Inflammatory macrophage treated with lipopolysaccharide for 1 hour (primary cell): ENCODE measurements around the gene TMEM120B.
"Not testable (repeated sequence)": the region's sequence is repeated elsewhere in the genome, so short reads cannot be mapped to it uniquely, and the experiment has no call there.

Source experiments
- DNase-seq, 2 donors: peaks; one replicate each; pipeline ENCODE4 v3.0.0-alpha.2; 2020 to 2022

Gene TMEM120B

DNA sequence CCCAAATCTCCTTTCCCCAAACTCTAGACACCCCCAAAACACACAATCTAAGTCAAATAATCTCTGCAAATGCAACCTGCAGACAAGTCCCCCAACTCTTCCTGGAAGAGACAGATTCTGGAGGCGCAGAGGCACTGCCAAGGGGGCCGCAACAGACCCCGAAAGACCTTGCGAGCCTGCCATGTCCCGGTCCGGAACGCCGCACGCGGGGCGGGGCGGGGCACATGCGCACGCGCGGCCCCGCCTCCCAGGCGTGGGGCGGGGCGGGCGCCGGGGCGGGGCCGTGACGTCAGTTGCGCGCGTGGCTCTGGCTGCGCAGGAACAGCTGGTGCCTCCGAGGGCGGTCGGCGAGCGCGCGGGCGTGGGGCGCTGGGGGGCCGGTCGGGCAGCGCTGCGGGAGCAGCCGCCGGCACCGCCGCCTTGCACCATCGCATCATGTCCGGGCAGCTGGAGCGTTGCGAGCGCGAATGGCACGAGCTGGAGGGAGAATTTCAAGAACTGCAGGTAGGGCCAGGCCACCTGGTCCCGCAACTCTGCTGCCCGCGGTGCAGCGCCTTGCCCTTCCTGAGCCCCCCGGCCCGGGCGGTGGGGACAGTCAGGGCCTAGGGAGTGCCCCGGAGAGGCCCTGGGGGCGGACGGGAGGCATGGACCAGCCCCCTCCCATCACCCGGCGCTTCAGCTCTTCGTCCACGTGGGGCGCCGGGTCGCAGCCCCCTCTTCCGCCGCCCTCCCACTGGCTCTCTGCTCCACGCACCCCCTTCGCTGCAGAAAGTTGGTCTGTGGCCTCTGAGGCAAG lies at the start of gene TMEM120B:
Gene TMEM120B, plus strand, starts transcription at position 292 of the 796 bp plus-strand sequence. Its CDS starts 144 bp downstream, at position 436.
- DNase-seq: peak; percentile 71 to 91

DNA sequence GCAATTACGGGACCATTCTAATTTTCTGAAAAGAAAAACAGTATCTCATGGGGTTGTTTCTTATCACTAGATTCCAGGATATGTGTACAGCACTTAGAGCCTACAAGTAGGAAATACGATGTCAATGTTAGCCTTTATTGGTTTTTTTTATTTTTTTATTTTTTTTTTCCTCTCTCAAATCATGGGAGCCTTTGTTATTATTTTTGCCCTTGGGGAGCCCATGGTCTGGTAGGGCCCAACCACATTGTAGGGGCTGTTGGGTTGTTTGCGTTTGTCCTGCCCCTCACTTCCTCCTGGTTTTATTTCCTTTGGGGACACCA lies 49.0 kb upstream of the TMEM120B start:
- DNase-seq: no peak

DNA sequence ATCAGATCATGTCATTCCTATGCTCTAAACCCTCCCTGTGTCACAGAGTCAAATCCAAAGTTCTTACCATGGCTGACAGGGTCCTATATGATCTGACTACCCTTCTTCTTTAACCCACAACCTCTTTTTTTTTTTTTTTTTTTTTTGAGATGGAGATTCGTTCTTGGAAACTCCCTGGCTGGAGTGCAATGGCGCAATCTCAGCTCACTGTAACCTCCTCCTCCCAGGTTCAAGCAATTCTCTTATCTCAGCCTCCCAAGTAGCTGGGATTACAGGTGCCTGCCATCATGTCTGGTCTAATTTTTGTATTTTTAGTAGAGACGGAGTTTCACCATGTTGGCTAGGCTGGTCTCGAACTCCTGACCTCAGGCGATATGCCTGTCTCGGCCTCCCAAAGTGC lies 45.7 kb upstream of the TMEM120B start:
- DNase-seq: peak in 1 of 2 donors; percentile 26

DNA sequence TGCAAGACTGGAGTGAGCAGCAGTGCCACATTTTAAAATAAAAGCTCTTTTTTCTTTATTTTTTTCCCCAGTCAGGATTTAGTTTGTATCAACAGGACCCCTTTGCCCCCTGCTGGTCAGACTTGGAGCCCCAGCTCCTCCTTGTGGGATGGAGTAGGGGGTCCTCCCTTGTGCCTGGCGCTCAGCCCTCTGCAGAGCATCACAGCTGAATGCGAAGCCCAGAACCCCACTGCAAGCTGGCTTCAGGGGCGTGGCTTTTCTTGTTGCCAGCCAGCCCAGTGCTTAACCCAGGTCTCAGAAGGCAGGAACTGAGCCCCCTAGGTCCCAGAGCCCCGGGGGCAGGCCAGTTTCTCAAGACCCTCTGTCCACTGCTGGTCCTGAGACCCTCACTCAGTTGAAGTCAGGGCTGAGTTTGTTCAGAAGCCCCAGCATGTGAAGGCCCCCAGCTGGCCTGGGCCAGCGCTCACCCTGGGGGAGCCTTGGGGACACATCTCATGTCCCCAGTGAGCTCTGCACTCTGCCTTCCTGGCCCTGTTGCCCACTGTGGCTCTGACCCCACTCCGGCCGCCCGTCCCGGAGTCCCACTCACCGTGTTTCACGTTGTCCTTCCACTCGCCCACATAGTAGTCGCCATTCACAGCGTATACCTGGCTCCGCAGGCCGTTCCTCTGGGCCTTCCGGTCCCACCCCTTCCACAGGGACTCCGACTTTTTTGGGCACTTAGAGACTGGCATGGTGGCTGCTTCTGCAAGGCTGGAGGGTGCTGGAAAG lies 43.6 kb upstream of the TMEM120B start:
- peak in 1 of 2 donors; percentile 51 for DNase-seq

DNA sequence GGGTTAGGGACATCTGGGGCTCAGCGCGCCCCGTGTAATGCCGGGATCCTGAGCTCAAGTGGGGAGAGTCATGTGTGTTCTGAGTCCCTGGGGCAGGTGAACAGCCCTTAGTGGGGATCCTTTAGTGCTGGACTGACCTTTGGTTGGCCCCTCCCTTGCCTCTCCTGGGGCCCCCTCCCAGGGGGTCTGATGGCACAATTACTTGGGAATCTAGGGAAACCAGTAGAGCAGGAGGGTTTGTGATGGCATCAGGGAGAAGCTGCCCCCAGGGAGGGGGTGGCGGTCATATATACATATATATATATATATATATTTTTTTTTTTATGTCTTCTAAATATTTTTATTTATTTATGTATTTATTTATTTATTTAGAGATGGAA lies 43.0 kb upstream of the TMEM120B start, which contains the start of gene MORN3:
Gene MORN3, minus strand, starts transcription at position 134 of the 380 bp plus-strand sequence. CDS start 171 bp downstream, outside the sequence.
- DNase-seq: no peak

DNA sequence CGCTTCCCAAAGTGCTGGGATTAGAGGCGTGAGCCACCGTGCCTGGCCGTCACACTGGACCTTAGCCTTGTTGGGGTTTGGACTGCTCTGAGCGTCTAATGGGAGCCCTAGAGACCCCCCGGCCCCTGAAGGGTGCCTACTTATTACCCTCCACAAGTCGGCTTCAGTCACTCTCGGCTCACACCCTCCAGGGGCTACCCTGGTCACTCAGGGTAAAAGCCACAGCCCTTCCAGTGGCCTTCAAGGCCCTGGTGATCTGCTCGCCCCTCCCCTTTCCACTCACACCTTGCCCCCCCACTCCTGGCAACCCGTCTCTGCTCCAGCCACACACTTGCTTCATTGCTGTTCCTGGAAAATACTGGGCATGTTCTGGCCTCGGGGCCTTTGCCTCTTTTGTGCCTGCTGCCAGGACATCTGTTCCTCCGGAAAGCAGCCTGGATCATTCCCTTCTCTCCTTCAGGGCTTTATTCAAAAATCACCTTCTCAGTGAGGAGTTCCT lies 39.5 kb upstream of the TMEM120B start:
- DNase-seq: no peak

DNA sequence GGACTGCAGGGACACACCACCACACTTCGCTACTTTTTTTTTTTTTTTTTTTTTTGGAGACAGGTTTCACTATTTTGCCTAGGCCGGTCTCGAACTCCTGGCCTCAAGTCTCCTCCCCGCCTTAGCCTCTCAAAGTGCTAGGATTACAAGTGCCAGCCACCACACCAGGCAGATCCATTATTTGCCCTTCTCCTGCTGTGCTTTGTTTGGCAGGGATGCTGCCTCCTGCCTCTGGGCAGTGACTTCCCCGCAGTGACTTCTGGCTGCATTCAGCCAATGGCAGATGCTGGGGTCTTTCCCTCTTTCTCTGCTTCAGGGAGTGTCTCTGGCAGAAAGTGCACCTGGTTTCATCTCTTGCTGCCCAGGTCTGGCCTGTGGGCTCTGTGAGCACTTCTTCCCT lies 36.4 kb upstream of the TMEM120B start:
- DNase-seq: no peak

DNA sequence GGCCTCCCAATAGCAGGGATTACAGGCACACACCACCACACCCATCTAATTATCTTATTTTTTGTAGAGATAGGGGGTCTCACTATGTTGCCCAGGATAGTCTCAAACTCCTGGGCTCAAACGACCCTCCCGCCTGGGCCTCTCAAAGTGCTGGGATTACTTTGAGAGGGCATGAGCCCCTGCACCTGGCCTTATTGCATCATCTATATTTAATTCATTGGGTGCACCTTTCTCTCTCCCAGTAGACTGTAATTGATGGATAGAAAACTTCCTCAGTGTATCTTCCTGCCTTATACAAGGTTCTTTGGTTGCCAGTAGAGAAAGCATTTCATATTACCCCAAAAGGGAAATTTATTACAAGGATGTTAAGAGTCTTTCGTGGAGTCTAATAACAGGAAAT lies 34.2 kb upstream of the TMEM120B start:
- no peak for DNase-seq

DNA sequence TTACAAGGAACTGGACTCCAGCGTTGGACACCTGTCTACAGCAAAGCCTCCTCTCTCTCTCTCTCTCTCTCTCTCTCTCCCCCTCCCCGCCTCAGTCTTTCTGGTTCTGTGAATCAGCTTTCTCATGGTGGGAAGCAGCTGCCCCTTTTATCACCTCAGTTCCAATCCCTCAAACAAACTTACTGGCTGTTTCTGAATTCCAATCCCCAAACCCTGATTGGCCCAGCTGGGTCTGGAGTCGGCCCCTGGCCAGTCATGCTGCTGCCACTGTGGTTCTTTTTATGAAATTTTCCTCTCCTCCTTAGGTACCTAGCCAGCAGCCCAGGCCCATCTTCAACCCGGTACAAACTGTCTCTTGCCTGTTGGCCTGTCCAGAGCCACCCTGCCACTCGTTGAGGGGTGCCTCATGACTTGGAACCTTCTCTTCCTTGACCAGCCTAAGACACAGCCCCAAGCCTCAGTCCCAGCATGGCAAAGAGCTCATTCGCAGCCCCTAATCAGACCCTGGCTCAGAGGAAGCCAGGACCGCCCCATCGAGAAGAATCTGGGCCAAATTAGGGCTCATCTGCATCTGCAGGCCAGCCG lies 33.7 kb upstream of the TMEM120B start:
- DNase-seq: no peak

DNA sequence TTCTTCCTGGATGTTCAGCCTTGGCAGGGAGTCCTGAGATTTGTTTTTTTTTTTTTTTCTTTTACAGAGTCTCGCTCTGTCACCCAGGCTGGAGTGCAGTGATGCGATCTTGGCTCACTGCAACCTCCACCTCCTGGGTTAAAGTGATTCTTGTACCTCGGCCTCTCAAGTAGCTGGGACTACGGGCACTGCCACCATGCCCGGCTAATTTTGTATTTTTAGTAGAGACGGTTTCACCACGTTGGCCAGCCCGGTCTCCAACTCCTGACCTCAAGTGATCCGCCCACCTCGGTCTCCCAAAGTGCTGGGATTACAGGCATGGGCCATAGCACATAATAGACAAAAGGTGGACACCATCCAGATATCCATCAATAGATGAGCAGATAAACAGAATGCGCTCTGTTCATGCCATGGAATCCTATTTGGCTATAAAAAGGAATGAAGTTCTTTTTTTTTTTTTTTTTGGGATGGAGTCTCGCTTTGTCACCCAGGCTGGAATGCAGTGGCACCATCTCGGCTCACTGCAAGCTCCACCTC lies 32.8 kb upstream of the TMEM120B start:
- not testable (repeated sequence) for DNase-seq

DNA sequence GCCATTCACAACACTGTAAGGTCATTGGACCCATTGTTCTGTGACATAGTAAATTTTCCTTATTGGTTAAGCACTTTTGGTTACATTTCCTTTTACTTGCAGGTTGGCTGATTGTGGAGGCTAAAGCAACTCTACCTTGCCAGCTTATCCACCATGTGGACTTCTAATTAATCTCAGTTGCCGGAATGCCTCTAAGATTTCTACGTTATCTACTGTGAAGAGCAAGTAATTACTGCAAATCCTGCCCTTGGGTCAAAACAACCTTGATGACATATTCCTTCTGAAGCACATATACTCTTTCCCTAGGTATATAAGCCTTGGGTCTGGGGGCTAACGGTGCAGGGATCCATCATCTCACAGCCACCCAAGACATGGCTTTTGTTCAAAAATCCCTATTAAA lies 23.6 kb upstream of the TMEM120B start:
- DNase-seq: no peak

DNA sequence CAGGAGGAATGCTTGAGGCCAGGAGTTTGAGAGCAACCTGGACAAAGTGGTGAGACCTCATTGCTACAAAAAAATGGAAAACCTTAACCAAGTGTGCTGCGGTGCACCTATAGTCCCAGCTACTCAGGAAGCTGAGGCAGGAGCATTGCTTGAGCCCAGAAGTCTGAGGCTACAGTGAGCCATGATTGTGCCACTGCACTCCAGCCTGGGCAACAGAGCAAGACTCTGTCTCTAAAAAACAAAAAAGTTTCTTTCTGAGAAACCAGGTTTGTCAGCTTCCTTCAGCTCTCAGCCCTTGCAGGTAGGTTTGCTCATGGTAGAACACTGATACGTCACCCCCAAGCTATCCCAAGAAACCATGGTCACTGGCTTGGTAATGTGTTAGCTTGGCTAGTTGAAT lies 23.1 kb upstream of the TMEM120B start:
- DNase-seq: no peak

DNA sequence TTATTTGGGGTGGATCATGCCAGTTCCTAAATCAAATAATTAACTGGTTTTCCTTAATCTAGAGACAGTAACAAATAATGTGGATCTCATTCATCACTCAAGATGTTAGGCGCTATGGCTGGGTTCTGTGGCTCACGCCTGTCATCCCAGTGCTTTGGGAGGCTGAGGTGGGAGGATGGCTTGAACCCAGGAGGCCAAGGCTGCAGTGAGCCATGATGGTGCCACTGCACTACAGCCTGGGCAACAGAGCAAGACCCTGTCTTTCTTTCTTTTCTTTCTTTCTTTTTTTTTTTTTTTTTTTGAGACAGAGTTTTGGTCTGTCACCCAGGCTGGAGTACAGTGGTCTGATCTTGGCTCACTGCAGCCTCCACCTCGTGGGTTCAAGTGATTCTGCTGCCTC lies 19.8 kb upstream of the TMEM120B start:
- not testable (repeated sequence) for DNase-seq

DNA sequence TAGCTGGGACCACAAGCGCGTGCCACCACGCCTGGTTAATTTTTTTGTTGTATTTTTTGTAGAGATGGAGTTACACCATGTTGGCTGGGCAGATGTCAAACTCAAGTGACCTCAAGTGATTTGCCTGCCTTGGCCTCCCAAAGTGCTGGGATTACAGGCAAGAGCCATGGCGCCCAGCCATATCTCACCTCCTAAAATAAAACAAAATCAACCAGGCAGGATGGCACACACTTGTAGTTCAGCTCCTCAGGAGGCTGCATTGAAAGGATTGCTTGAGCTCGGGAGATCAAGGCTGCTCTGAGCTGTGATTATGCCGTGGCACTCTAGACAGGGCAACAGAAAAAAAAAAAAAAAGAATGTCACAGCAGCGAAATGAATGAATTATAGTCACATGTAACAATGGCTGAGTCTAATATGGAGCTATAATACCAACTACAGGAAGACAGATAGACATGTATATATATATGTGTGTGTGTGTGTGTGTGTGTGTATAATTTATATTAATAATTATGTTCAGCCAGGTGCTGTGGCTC lies 19.3 kb upstream of the TMEM120B start:
- DNase-seq: no peak

DNA sequence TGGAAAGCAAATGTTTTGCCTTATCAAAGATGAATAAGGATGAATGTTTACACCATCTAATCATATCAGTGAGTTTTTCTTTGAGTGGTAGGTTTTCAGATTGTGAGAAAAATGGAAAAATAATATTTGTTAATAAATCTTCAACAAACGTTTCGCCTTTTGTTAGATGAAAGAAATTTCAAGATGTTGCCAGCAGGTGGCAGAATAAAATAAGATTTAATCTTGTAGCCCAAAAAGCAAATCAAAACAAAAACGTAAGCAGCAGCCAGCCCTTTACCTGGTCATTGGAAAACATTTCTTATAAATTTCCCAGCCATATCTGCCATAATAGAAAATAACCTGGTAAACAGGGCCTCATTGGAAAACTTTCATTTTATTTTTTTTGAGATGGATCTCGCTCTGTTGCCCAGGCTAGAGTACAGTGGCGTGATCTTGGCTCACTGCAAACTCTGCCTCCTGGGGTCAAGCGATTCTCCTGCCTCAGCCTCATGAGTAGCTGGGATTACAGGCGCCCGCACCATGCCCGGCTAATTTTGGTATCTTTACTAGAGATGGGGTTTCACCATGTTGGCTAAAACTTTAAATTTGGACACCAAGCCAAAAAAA lies 15.4 kb upstream of the TMEM120B start:
- DNase-seq: peak in 1 of 2 donors; percentile 89

DNA sequence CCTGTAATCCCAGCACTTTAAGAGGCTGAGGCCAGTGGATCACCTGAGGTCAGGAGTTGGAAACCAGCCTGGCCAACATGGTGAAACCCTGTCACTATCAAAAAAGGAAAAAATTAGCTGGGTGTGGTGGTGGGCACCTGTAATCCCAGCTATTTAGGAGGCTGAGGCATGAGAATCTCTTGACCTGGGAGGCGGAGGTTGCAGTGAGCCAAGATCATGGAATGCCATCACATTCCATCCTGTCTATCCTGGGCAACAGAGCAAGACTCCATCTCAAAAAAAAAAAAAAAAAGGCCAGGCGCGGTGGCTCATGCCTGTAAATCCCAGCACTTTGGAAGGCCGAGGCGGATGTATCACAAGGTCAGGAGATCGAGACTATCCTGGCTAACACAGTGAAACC lies 14.7 kb upstream of the TMEM120B start:
- DNase-seq: not testable (repeated sequence)

DNA sequence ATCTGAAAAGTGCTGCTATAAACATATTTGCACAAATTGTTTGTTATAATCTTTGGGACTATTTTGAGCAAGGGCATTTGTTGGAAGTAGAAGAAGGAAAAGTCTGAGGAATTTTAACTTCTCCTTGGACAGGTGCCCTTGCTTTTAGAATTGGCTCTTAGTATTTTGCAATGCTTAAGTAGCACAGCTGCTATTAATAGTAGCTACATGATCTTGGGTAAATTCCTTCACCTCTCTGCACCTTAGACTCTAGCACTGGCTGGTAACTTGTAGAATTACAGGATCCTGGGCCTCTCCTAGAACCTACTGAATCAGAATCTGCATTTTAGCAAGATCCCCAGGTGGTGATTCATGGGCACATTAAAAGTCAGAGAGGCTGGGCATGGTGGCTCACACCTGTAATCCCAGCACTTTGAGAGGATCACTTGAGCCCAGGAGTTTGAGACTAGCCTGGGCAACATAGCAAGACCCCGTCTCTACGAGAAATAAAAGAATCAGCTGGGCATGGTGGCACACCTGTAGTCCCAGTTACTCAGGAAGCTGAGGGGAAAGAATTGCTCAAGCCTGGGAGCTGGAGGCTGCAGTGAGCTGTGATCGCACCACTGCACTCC lies 10.8 kb upstream of the TMEM120B start:
- no peak for DNase-seq

DNA sequence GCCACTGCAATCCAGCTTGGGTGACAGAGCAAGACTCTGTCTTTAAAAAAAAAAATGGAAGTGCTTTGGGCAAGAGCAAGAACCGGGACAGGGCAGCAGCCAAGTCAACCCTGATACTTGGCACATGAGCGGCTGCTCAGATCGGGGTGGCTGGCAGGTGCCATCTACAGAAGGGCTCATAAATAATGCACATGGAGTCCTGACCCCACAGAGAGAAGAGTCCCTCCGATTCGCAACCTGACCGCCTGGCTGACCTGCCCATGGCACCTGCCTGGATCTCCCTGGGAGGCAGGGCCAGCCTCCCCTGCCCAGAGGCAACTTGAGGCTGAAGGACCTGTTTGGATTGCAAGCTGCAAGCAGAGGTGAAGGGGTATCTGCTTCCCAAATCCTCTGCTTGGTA lies 9.6 kb upstream of the TMEM120B start:
- no peak for DNase-seq

DNA sequence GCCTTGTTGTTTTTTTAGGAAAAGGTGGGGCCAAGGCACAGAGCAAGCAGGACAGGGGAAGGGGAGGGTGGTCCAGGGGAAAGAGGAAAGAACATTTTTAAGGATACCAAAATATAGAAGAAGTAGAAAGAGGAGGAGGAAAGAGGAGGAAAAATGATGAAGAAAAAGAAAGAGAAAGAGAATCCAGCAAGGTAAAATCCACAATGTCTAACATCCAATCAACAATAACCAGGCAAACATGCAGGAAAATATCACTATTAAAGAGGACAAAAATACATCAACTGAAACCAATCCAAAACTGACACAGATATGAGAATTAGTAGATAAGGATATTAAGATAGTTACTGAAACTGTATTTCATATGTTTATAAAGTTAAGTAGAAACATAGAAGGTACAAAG lies 7.0 kb upstream of the TMEM120B start:
- DNase-seq: no peak

DNA sequence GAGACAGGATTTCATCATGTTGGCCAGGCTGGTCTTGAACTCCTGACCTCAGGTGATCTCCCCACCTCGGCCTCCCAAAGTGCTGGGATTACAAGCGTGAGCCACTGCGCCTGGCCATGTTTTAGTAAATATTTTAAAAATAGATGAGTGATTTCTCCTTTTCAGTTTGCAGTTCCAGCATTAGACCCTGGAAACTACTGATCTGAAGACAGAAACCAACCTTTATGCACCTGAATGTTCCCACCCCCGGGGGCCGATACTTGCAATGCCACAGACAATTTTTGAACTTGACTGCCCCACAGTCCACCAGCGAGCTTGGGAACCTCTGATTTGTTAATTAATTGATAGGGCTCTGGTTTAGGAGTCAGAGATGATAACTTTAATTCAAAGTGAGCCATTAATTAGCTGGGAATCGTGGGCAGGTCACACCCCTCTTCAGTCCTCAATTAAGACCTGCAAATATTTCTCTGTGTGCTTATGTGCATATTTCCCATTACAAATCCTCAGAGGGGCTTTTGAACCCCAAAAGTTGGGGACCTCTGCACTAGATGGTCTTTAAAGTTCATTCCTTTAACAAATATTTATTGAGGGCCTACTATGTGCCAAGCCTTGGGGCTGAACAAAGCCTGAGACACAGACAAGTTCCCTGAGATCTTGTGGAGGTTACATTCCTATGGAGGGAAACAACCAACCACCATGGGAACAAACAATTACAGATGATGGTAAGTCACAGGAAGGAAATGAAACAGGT lies 4.1 kb upstream of the TMEM120B start:
- no peak for DNase-seq

DNA sequence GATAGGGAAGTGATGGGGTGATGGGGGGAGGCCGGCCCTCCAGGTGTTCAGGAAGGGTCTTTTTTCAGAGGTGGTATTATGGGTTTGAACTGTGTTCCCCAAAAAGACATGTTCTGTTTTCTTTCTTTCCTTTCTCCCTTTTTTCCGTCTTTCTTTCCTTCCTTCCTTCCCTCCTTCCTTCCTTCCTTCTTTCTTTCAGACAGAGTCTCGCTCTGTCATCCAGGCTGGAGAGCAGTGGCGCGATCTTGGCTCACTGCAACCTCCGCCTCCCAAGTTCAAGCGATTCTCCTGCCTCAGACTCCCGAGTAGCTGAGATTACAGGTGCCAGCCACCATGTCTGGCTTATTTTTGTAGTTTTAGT lies 3.5 kb upstream of the TMEM120B start:
- not testable (repeated sequence) for DNase-seq
